ENCODE measurements around the gene TFE3.

DNA sequence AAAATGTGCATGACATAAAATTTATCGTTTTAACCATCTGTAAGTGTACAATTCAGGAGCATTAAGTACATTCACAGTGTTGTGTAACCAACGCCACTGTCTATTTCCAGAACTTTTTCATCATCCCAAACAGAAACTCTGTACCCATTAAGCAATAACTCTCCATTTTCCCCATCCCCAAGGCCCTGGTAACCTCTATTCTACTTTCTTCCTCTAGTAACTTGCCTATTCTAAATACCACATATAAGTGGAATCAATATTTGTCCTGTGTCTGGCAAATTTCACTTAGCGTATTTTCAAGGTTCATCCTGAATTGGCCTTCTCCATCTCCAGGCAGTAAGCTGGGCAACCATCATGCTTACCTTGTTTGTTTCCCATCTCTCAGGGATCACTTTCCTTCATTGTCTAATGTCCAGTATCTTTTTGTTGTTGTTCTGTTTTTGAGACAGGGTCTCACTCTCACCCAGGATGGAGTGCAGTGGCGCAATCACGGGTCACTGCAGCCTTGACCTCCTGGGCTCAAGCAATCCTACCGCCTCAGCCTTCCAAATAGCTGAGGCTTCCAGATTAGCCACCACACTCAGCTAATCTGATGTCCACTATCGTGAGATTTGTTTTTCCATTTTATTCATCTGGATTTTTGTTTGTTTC is 23.4 kb downstream of the TFE3 start:
- TF ChIP-seq, protein P1, sequence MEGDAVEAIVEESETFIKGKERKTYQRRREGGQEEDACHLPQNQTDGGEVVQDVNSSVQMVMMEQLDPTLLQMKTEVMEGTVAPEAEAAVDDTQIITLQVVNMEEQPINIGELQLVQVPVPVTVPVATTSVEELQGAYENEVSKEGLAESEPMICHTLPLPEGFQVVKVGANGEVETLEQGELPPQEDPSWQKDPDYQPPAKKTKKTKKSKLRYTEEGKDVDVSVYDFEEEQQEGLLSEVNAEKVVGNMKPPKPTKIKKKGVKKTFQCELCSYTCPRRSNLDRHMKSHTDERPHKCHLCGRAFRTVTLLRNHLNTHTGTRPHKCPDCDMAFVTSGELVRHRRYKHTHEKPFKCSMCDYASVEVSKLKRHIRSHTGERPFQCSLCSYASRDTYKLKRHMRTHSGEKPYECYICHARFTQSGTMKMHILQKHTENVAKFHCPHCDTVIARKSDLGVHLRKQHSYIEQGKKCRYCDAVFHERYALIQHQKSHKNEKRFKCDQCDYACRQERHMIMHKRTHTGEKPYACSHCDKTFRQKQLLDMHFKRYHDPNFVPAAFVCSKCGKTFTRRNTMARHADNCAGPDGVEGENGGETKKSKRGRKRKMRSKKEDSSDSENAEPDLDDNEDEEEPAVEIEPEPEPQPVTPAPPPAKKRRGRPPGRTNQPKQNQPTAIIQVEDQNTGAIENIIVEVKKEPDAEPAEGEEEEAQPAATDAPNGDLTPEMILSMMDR (IDR thresholded peaks at IDR 0.05): no peak
- TF ChIP-seq SMAD4 (CRISPR knock-in tag; IDR thresholded peaks at IDR 0.05) (no peak), RELA (CRISPR knock-in tag; IDR thresholded peaks at IDR 0.05; ENCODE audit: borderline replicate concordance) (no peak), CREB1 (CRISPR knock-in tag; IDR thresholded peaks at IDR 0.05) (no peak), ZNF232 (CRISPR knock-in tag; IDR thresholded peaks at IDR 0.05) (no peak), NFYB (CRISPR knock-in tag; conservative IDR thresholded peaks at IDR 0.05; ENCODE audit: low read depth) (no peak), ESRRA (CRISPR knock-in tag; IDR thresholded peaks at IDR 0.05; ENCODE audit: borderline replicate concordance) (no peak)
- TF ChIP-seq, protein P2, sequence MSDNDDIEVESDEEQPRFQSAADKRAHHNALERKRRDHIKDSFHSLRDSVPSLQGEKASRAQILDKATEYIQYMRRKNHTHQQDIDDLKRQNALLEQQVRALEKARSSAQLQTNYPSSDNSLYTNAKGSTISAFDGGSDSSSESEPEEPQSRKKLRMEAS (CRISPR knock-in tag; IDR thresholded peaks at IDR 0.05): no peak
- TF ChIP-seq, protein P3, sequence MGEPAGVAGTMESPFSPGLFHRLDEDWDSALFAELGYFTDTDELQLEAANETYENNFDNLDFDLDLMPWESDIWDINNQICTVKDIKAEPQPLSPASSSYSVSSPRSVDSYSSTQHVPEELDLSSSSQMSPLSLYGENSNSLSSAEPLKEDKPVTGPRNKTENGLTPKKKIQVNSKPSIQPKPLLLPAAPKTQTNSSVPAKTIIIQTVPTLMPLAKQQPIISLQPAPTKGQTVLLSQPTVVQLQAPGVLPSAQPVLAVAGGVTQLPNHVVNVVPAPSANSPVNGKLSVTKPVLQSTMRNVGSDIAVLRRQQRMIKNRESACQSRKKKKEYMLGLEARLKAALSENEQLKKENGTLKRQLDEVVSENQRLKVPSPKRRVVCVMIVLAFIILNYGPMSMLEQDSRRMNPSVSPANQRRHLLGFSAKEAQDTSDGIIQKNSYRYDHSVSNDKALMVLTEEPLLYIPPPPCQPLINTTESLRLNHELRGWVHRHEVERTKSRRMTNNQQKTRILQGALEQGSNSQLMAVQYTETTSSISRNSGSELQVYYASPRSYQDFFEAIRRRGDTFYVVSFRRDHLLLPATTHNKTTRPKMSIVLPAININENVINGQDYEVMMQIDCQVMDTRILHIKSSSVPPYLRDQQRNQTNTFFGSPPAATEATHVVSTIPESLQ (CRISPR knock-in tag; IDR thresholded peaks at IDR 0.05): no peak
- TF ChIP-seq, protein P4, sequence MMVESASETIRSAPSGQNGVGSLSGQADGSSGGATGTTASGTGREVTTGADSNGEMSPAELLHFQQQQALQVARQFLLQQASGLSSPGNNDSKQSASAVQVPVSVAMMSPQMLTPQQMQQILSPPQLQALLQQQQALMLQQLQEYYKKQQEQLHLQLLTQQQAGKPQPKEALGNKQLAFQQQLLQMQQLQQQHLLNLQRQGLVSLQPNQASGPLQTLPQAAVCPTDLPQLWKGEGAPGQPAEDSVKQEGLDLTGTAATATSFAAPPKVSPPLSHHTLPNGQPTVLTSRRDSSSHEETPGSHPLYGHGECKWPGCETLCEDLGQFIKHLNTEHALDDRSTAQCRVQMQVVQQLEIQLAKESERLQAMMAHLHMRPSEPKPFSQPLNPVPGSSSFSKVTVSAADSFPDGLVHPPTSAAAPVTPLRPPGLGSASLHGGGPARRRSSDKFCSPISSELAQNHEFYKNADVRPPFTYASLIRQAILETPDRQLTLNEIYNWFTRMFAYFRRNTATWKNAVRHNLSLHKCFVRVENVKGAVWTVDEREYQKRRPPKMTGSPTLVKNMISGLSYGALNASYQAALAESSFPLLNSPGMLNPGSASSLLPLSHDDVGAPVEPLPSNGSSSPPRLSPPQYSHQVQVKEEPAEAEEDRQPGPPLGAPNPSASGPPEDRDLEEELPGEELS (CRISPR knock-in tag; IDR thresholded peaks at IDR 0.05): no peak
- TF ChIP-seq, protein P5, sequence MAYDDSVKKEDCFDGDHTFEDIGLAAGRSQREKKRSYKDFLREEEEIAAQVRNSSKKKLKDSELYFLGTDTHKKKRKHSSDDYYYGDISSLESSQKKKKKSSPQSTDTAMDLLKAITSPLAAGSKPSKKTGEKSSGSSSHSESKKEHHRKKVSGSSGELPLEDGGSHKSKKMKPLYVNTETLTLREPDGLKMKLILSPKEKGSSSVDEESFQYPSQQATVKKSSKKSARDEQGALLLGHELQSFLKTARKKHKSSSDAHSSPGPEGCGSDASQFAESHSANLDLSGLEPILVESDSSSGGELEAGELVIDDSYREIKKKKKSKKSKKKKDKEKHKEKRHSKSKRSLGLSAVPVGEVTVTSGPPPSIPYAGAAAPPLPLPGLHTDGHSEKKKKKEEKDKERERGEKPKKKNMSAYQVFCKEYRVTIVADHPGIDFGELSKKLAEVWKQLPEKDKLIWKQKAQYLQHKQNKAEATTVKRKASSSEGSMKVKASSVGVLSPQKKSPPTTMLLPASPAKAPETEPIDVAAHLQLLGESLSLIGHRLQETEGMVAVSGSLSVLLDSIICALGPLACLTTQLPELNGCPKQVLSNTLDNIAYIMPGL (CRISPR knock-in tag; IDR thresholded peaks at IDR 0.05): no peak
